HepG2 (cell line): ENCODE results near the gene FOXA3. TPM values are rescaled to one million over a fixed set of nuclear protein-coding genes. Genes with fewer than 3 reads are reported as not detected.

Source experiments
- CHD2 ChIP-seq: IDR thresholded peaks from 2 replicates; pipeline ENCODE4 v1.6.1; 2011; ENCODE audit warnings: low read depth, low read length, improper control_type of control experiment
- GPN1 ChIP-seq: sonication (generic); formaldehyde crosslinking; IDR thresholded peaks from 2 replicates; pipeline ENCODE4 v1.5.1; 2020; ENCODE audit warnings: missing genetic modification reagents, borderline replicate concordance
- HMG20A ChIP-seq: IDR thresholded peaks from 2 replicates; pipeline ENCODE4 v1.6.1; 2016; ENCODE audit warnings: borderline replicate concordance
- KMT2A ChIP-seq: sonication (generic); formaldehyde crosslinking; IDR thresholded peaks from 2 replicates; pipeline ENCODE4 v1.4.0; 2020; ENCODE audit warnings: missing genetic modification reagents
- LCORL ChIP-seq, 2 experiments: fragments of 450-650 bp in 1 of 2; sonication (generic) in 1 of 2; formaldehyde crosslinking in 1 of 2; IDR thresholded peaks; 2 replicates each; pipeline versions ENCODE4 v1.5.0 to v1.6.1; 2017 to 2020; ENCODE audit warnings: antibody characterized with exemption in 1 of 2, missing genetic modification reagents in 1 of 2
- NONO ChIP-seq, 2 experiments: fragments of 450-650 bp in 1 of 2; sonication (generic) in 1 of 2; formaldehyde crosslinking in 1 of 2; IDR thresholded peaks in 1 of 2; conservative IDR thresholded peaks in 1 of 2; 2 replicates each; pipeline versions ENCODE4 v1.6.1 to v1.8.0; 2017 to 2022; ENCODE audit warnings: mild to moderate bottlenecking in 1 of 2, missing genetic modification reagents in 1 of 2, moderate library complexity in 1 of 2
- PAX8 ChIP-seq: sonication (generic); formaldehyde crosslinking; IDR thresholded peaks from 2 replicates; pipeline ENCODE4 v1.8.0; 2022; ENCODE audit warnings: mild to moderate bottlenecking, missing genetic modification reagents, borderline replicate concordance
- POGZ ChIP-seq: sonication (generic); formaldehyde crosslinking; IDR thresholded peaks from 2 replicates; pipeline ENCODE4 v1.4.0; 2020; ENCODE audit warnings: mild to moderate bottlenecking, missing genetic modification reagents
- POLR2AphosphoS2 ChIP-seq: IDR thresholded peaks from 2 replicates; pipeline ENCODE4 v1.6.1; 2011; ENCODE audit warnings: low read depth, low read length, improper control_type of control experiment
- RFX3 ChIP-seq: IDR thresholded peaks from 2 replicates; pipeline ENCODE4 v1.6.1; 2016; ENCODE audit warnings: missing biosample characterization, missing genetic modification reagents
- ZMAT3 ChIP-seq: sonication (generic); formaldehyde crosslinking; conservative IDR thresholded peaks from 2 replicates; pipeline ENCODE4 v1.7.0; 2021; ENCODE audit warnings: missing genetic modification reagents
- ZNF20 ChIP-seq: sonication (generic); formaldehyde crosslinking; IDR thresholded peaks from 2 replicates; pipeline ENCODE4 v1.4.0; 2020; ENCODE audit warnings: mild to moderate bottlenecking, moderate library complexity, missing genetic modification reagents
- ZNF33B ChIP-seq: sonication (generic); formaldehyde crosslinking; IDR thresholded peaks from 2 replicates; pipeline ENCODE4 v1.5.1; 2020; ENCODE audit warnings: mild to moderate bottlenecking, missing genetic modification reagents
- ZNF354B ChIP-seq: sonication (generic); formaldehyde crosslinking; IDR thresholded peaks from 2 replicates; pipeline ENCODE4 v1.8.0; 2022; ENCODE audit warnings: mild to moderate bottlenecking, missing genetic modification reagents
- ZNF468 ChIP-seq: sonication (generic); formaldehyde crosslinking; IDR thresholded peaks from 2 replicates; pipeline ENCODE4 v1.8.0; 2022; ENCODE audit warnings: mild to moderate bottlenecking, moderate library complexity, missing genetic modification reagents
- ZNF543 ChIP-seq: sonication (generic); formaldehyde crosslinking; IDR thresholded peaks from 2 replicates; pipeline ENCODE4 v1.4.0; 2020; ENCODE audit warnings: mild to moderate bottlenecking, missing genetic modification reagents
- ZNF563 ChIP-seq: sonication (generic); formaldehyde crosslinking; IDR thresholded peaks from 2 replicates; pipeline ENCODE4 v1.8.0; 2022; ENCODE audit warnings: mild to moderate bottlenecking, moderate library complexity, missing genetic modification reagents
- ZNF790 ChIP-seq: sonication (generic); formaldehyde crosslinking; IDR thresholded peaks from 2 replicates; pipeline ENCODE4 v1.8.0; 2022; ENCODE audit warnings: missing genetic modification reagents, mild to moderate bottlenecking, borderline replicate concordance
- ZNF841 ChIP-seq: sonication (generic); formaldehyde crosslinking; IDR thresholded peaks from 2 replicates; pipeline ENCODE4 v1.8.1; 2023; ENCODE audit warnings: missing genetic modification reagents, borderline replicate concordance
- ZNF878 ChIP-seq: sonication (generic); formaldehyde crosslinking; IDR thresholded peaks from 2 replicates; pipeline ENCODE4 v1.8.1; 2023; ENCODE audit warnings: mild to moderate bottlenecking, missing genetic modification reagents, moderate library complexity
- ZSCAN21 ChIP-seq: sonication (generic); formaldehyde crosslinking; IDR thresholded peaks from 2 replicates; pipeline ENCODE4 v1.8.0; 2022; ENCODE audit warnings: mild to moderate bottlenecking, missing genetic modification reagents, moderate library complexity, borderline replicate concordance
- ZSCAN25 ChIP-seq: sonication (generic); formaldehyde crosslinking; IDR thresholded peaks from 2 replicates; pipeline ENCODE4 v1.8.0; 2022; ENCODE audit warnings: mild to moderate bottlenecking, missing genetic modification reagents
- ZSCAN30 ChIP-seq: sonication (generic); formaldehyde crosslinking; IDR thresholded peaks from 2 replicates; pipeline ENCODE4 v1.5.0; 2020; ENCODE audit warnings: mild to moderate bottlenecking, missing genetic modification reagents
- polyA plus RNA-seq, 8 experiments: library from polyadenylated mRNA; depleted of rRNA in 3 of 8; stranded (reverse) in 7 of 8; unstranded in 1 of 8; fragments of >200 nt; fragmentation: Illumina TruSeq in 4 of 8; extraction: Trizol in 4 of 8; gene quantifications; 2 replicates each; pipeline versions ENCODE4 v1.2.1 to v1.2.3, GENCODE V29; 2011 to 2016; ENCODE audit warnings: low read depth in 4 of 8, missing spikeins in 1 of 8, mixed read lengths in 1 of 8; ENCODE audit not compliant: insufficient read depth in 1 of 8
- total RNA-seq, 5 experiments: library from RNA; depleted of rRNA; stranded (reverse); fragments of >200 nt; fragmentation: Illumina TruSeq; extraction: Trizol; gene quantifications; 2 replicates each; pipeline ENCODE4 v1.2.3, GENCODE V29; 2016; ENCODE audit warnings: low read depth in 1 of 5
- TF ChIP-seq, protein P1 (sequence below): sonication (generic); formaldehyde crosslinking; IDR thresholded peaks from 2 replicates; pipeline ENCODE4 v1.5.1; 2020; ENCODE audit warnings: missing genetic modification reagents, mild to moderate bottlenecking, borderline replicate concordance
- TF ChIP-seq, protein P2 (sequence below): fragments of 450-650 bp; IDR thresholded peaks from 2 replicates; pipeline ENCODE4 v1.6.1; 2017
- TF ChIP-seq, protein P3 (sequence below): sonication (generic); formaldehyde crosslinking; IDR thresholded peaks from 2 replicates; pipeline ENCODE4 v1.5.0; 2020; ENCODE audit warnings: mild to moderate bottlenecking, missing genetic modification reagents

FOXA3 gene
- total and polyA plus RNA-seq, 2 of the 13 experiments (the other 11 are each of a cell fraction or from before 2014, with no cell fraction given): 29.8 to 47.6 TPM

DNA sequence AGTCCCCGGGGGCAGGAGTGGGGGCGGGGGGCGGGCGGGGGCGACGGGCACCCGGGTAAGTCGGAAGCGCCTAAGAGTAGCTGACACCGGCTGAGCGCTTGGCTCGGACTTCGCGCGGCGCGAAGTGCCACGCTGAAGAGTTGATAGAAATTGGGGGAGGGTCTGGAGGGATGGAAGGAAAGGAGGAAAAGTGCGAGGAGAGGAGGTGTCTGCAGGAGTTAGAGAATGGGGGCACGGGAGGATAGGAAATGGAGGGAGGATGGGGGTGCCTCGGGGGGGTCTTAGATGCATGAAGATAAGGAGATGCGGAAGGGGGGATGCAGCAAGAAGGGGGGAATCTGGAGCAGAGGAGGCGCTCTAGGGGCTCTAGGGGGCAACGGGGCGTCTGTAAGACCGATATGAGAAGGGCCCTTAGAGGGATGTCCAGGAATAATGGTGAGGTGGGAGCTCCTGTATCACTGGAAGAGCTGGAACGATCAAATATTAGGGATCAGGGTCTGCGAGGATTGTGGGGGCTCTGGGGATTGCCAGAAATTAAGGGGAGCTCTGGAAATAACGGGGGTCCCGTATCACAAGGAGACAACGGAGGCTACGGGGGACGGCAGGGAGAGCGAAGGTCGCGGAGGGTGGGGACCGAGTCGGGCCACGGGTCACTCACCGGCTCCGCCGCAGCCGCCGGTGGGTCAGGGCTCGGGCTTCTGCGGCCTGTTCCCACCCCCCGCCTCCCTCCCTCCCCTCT lies 38.0 kb downstream of the FOXA3 start, which contains the start of gene MYPOP (continued):
- no peak; the same call in 1 of the 2 replicates for TF ChIP-seq ZNF563
- TF ChIP-seq ZSCAN21: no peak
- TF ChIP-seq RFX3 (CRISPR knock-in tag): no peak
- TF ChIP-seq, protein P1, sequence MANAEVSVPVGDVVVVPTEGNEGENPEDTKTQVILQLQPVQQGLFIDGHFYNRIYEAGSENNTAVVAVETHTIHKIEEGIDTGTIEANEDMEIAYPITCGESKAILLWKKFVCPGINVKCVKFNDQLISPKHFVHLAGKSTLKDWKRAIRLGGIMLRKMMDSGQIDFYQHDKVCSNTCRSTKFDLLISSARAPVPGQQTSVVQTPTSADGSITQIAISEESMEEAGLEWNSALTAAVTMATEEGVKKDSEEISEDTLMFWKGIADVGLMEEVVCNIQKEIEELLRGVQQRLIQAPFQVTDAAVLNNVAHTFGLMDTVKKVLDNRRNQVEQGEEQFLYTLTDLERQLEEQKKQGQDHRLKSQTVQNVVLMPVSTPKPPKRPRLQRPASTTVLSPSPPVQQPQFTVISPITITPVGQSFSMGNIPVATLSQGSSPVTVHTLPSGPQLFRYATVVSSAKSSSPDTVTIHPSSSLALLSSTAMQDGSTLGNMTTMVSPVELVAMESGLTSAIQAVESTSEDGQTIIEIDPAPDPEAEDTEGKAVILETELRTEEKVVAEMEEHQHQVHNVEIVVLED (CRISPR knock-in tag): no peak
- TF ChIP-seq GPN1 (CRISPR knock-in tag): no peak
- no peak for TF ChIP-seq ZNF33B (CRISPR knock-in tag)
- 0 out of 2 replicates have a peak, but pooled peaks have one; percentile 8 for TF ChIP-seq KMT2A
- no peak; the same call in 1 of the 2 replicates for TF ChIP-seq ZNF543 (CRISPR knock-in tag)
- TF ChIP-seq ZNF468 (CRISPR knock-in tag): no peak
- TF ChIP-seq ZNF20 (CRISPR knock-in tag): no peak
- TF ChIP-seq PAX8 (CRISPR knock-in tag): no peak
- no peak for TF ChIP-seq ZNF878 (CRISPR knock-in tag)
- TF ChIP-seq CHD2: no peak
- TF ChIP-seq HMG20A (CRISPR knock-in tag): no peak
- TF ChIP-seq ZMAT3: no peak
- TF ChIP-seq, protein P2, sequence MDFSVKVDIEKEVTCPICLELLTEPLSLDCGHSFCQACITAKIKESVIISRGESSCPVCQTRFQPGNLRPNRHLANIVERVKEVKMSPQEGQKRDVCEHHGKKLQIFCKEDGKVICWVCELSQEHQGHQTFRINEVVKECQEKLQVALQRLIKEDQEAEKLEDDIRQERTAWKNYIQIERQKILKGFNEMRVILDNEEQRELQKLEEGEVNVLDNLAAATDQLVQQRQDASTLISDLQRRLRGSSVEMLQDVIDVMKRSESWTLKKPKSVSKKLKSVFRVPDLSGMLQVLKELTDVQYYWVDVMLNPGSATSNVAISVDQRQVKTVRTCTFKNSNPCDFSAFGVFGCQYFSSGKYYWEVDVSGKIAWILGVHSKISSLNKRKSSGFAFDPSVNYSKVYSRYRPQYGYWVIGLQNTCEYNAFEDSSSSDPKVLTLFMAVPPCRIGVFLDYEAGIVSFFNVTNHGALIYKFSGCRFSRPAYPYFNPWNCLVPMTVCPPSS: no peak
- no peak for TF ChIP-seq ZNF354B (CRISPR knock-in tag)
- TF ChIP-seq ZNF790 (CRISPR knock-in tag): no peak
- TF ChIP-seq NONO (IDR thresholded peaks at IDR 0.05): no peak
- TF ChIP-seq NONO (CRISPR knock-in tag; conservative IDR thresholded peaks at IDR 0.05): no peak; the same call in 1 of the 2 replicates
- no peak for TF ChIP-seq LCORL (IDR thresholded peaks at IDR 0.05)
- 0 out of 2 replicates have a peak, but pooled peaks have one; percentile 35 for TF ChIP-seq LCORL (CRISPR knock-in tag; IDR thresholded peaks at IDR 0.05)
- TF ChIP-seq ZNF841 (CRISPR knock-in tag): no peak
- no peak for TF ChIP-seq POLR2AphosphoS2
- TF ChIP-seq, protein P3, sequence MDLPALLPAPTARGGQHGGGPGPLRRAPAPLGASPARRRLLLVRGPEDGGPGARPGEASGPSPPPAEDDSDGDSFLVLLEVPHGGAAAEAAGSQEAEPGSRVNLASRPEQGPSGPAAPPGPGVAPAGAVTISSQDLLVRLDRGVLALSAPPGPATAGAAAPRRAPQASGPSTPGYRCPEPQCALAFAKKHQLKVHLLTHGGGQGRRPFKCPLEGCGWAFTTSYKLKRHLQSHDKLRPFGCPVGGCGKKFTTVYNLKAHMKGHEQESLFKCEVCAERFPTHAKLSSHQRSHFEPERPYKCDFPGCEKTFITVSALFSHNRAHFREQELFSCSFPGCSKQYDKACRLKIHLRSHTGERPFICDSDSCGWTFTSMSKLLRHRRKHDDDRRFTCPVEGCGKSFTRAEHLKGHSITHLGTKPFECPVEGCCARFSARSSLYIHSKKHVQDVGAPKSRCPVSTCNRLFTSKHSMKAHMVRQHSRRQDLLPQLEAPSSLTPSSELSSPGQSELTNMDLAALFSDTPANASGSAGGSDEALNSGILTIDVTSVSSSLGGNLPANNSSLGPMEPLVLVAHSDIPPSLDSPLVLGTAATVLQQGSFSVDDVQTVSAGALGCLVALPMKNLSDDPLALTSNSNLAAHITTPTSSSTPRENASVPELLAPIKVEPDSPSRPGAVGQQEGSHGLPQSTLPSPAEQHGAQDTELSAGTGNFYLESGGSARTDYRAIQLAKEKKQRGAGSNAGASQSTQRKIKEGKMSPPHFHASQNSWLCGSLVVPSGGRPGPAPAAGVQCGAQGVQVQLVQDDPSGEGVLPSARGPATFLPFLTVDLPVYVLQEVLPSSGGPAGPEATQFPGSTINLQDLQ (CRISPR knock-in tag): no peak
- no peak for TF ChIP-seq ZSCAN25 (CRISPR knock-in tag)
- no peak for TF ChIP-seq ZSCAN30
- no peak for TF ChIP-seq POGZ (CRISPR knock-in tag)
